ENCODE results near the gene PRX.
"Not testable (repeated sequence)": the region's sequence is repeated elsewhere in the genome, so short reads cannot be mapped to it uniquely, and the experiment has no call there.

Gene PRX

GRCh38 chr19:40432760-40433159 lies 19.6 kb upstream of the PRX start:
- H3K36me3 ChIP-seq (ENCODE audit: control insufficient read depth in 1 of 2, insufficient read depth in 2 of 2, low read length in 2 of 2); H3K9me3 ChIP-seq (ENCODE audit: control insufficient read depth in 1 of 2, low read length in 2 of 2); H3K27me3 ChIP-seq (ENCODE audit: low read depth, low read length): not testable (repeated sequence)
- H3K27ac ChIP-seq (ENCODE audit: low read length): peak overlapping the region; percentile 100
- H3K4me1 ChIP-seq (ENCODE audit: control insufficient read depth in 1 of 2, insufficient read depth in 2 of 2, low read length in 2 of 2): peaks cover 0 to 13% of the 10 kb centered on the region in 2 donors
- H3K4me3 ChIP-seq (ENCODE audit: low read depth in 1 of 2, low read length in 2 of 2): peak overlapping the region in 1 of 2 donors; percentile 59

- Histone ChIP-seq H3K27me3 (ENCODE audit: low read depth, low read length) (no peaks in the 10 kb centered on the region), H3K27ac (ENCODE audit: low read length) (no peak overlapping the region), H3K4me3 (ENCODE audit: low read depth in 1 of 2, low read length in 2 of 2) (no peak overlapping the region), H3K4me1 (ENCODE audit: control insufficient read depth in 1 of 2, insufficient read depth in 2 of 2, low read length in 2 of 2) (peaks cover 0 to 13% of the 10 kb centered on the region in 2 donors), H3K9me3 (ENCODE audit: control insufficient read depth in 1 of 2, low read length in 2 of 2) (no peaks in the 10 kb centered on the region), H3K36me3 (ENCODE audit: control insufficient read depth in 1 of 2, insufficient read depth in 2 of 2, low read length in 2 of 2) (no peaks in the 10 kb centered on the region)
Observed at GRCh38 chr19:40431698-40432097, 18.5 kb upstream of the PRX start.

GRCh38 chr19:40430242-40430641 lies 17.1 kb upstream of the PRX start:
- H3K36me3 ChIP-seq (ENCODE audit: control insufficient read depth in 1 of 2, insufficient read depth in 2 of 2, low read length in 2 of 2); H3K27ac ChIP-seq (ENCODE audit: low read length); H3K4me3 ChIP-seq (ENCODE audit: low read depth in 1 of 2, low read length in 2 of 2); H3K27me3 ChIP-seq (ENCODE audit: low read depth, low read length); H3K9me3 ChIP-seq (ENCODE audit: control insufficient read depth in 1 of 2, low read length in 2 of 2): not testable (repeated sequence)
- H3K4me1 ChIP-seq (ENCODE audit: control insufficient read depth in 1 of 2, insufficient read depth in 2 of 2, low read length in 2 of 2): peaks cover 0 to 13% of the 10 kb centered on the region in 2 donors

GRCh38 chr19:40428197-40428596 lies 15.0 kb upstream of the PRX start:
- not testable (repeated sequence) for H3K4me3 ChIP-seq (ENCODE audit: low read depth in 1 of 2, low read length in 2 of 2); H3K27ac ChIP-seq (ENCODE audit: low read length); H3K36me3 ChIP-seq (ENCODE audit: control insufficient read depth in 1 of 2, insufficient read depth in 2 of 2, low read length in 2 of 2); H3K27me3 ChIP-seq (ENCODE audit: low read depth, low read length); H3K9me3 ChIP-seq (ENCODE audit: control insufficient read depth in 1 of 2, low read length in 2 of 2)
- H3K4me1 ChIP-seq (ENCODE audit: control insufficient read depth in 1 of 2, insufficient read depth in 2 of 2, low read length in 2 of 2): peaks cover 0 to 16% of the 10 kb centered on the region in 2 donors

- H3K36me3 ChIP-seq (ENCODE audit: control insufficient read depth in 1 of 2, insufficient read depth in 2 of 2, low read length in 2 of 2): peaks cover 9 to 13% of the 10 kb centered on the region in 2 donors
- H3K9me3 ChIP-seq (ENCODE audit: control insufficient read depth in 1 of 2, low read length in 2 of 2): no peaks in the 10 kb centered on the region
- peaks cover 8 to 23% of the 10 kb centered on the region in 2 donors for H3K4me1 ChIP-seq (ENCODE audit: control insufficient read depth in 1 of 2, insufficient read depth in 2 of 2, low read length in 2 of 2)
- H3K27me3 ChIP-seq (ENCODE audit: low read depth, low read length): no peaks in the 10 kb centered on the region
- peak within 1 kb of the TSS; percentile 84 to 98 for H3K4me3 ChIP-seq (ENCODE audit: low read depth in 1 of 2, low read length in 2 of 2)
- peak within 1 kb of the TSS; percentile 99 for H3K27ac ChIP-seq (ENCODE audit: low read length)
Observed at GRCh38 chr19:40425450-40426287, 12.5 kb upstream of the PRX start, which contains the start of gene SERTAD1. Gene SERTAD1, minus strand, starts transcription at chr19:40425992. Its CDS starts 2,446 bp downstream, at chr19:40423546.

- Histone ChIP-seq H3K4me3 (ENCODE audit: low read depth in 1 of 2, low read length in 2 of 2) (peak overlapping the region; percentile 84 to 98), H3K27ac (ENCODE audit: low read length) (peak overlapping the region; percentile 99), H3K4me1 (ENCODE audit: control insufficient read depth in 1 of 2, insufficient read depth in 2 of 2, low read length in 2 of 2) (peaks cover 8 to 23% of the 10 kb centered on the region in 2 donors)
Observed at GRCh38 chr19:40424637-40425449, 11.7 kb upstream of the PRX start.

GRCh38 chr19:40423938-40424337 lies 10.8 kb upstream of the PRX start:
- Histone ChIP-seq H3K4me1 (ENCODE audit: control insufficient read depth in 1 of 2, insufficient read depth in 2 of 2, low read length in 2 of 2) (peaks cover 8 to 23% of the 10 kb centered on the region in 2 donors), H3K27me3 (ENCODE audit: low read depth, low read length) (no peaks in the 10 kb centered on the region), H3K36me3 (ENCODE audit: control insufficient read depth in 1 of 2, insufficient read depth in 2 of 2, low read length in 2 of 2) (peaks cover 9 to 13% of the 10 kb centered on the region in 2 donors), H3K9me3 (ENCODE audit: control insufficient read depth in 1 of 2, low read length in 2 of 2) (no peaks in the 10 kb centered on the region), H3K27ac (ENCODE audit: low read length) (peak overlapping the region; percentile 99), H3K4me3 (ENCODE audit: low read depth in 1 of 2, low read length in 2 of 2) (peak overlapping the region; percentile 84 to 98)

More at GRCh38 chr19:40424637-40425449, 11.7 kb upstream of the PRX start:
- Histone ChIP-seq H3K36me3 (ENCODE audit: control insufficient read depth in 1 of 2, insufficient read depth in 2 of 2, low read length in 2 of 2) (peaks cover 9 to 13% of the 10 kb centered on the region in 2 donors), H3K27me3 (ENCODE audit: low read depth, low read length) (no peaks in the 10 kb centered on the region), H3K9me3 (ENCODE audit: control insufficient read depth in 1 of 2, low read length in 2 of 2) (no peaks in the 10 kb centered on the region)

- peaks cover 8 to 23% of the 10 kb centered on the region in 2 donors for H3K4me1 ChIP-seq (ENCODE audit: control insufficient read depth in 1 of 2, insufficient read depth in 2 of 2, low read length in 2 of 2)
- H3K27ac ChIP-seq (ENCODE audit: low read length): peak overlapping the region; percentile 37
- H3K4me3 ChIP-seq (ENCODE audit: low read depth in 1 of 2, low read length in 2 of 2): peak overlapping the region in 1 of 2 donors; percentile 6
- peaks cover 9 to 13% of the 10 kb centered on the region in 2 donors for H3K36me3 ChIP-seq (ENCODE audit: control insufficient read depth in 1 of 2, insufficient read depth in 2 of 2, low read length in 2 of 2)
- H3K9me3 ChIP-seq (ENCODE audit: control insufficient read depth in 1 of 2, low read length in 2 of 2): no peaks in the 10 kb centered on the region
- H3K27me3 ChIP-seq (ENCODE audit: low read depth, low read length): no peaks in the 10 kb centered on the region
Observed at GRCh38 chr19:40422748-40423566, 9.8 kb upstream of the PRX start.

GRCh38 chr19:40421993-40422747 lies 9.0 kb upstream of the PRX start:
- peak overlapping the region; percentile 100 for H3K27ac ChIP-seq (ENCODE audit: low read length)
- peaks cover 12 to 23% of the 10 kb centered on the region in 2 donors for H3K4me1 ChIP-seq (ENCODE audit: control insufficient read depth in 1 of 2, insufficient read depth in 2 of 2, low read length in 2 of 2)
- no peaks in the 10 kb centered on the region for H3K27me3 ChIP-seq (ENCODE audit: low read depth, low read length)
- peak overlapping the region in 1 of 2 donors; percentile 70 for H3K4me3 ChIP-seq (ENCODE audit: low read depth in 1 of 2, low read length in 2 of 2)
- H3K36me3 ChIP-seq (ENCODE audit: control insufficient read depth in 1 of 2, insufficient read depth in 2 of 2, low read length in 2 of 2): peaks cover 9 to 13% of the 10 kb centered on the region in 2 donors
- no peaks in the 10 kb centered on the region for H3K9me3 ChIP-seq (ENCODE audit: control insufficient read depth in 1 of 2, low read length in 2 of 2)

Data from muscle layer of duodenum (tissue), 2 donors.